ENCODE data around the gene CAMTA1. TPM values are rescaled to one million over a fixed set of nuclear protein-coding genes. Genes with fewer than 3 reads are reported as not detected.

CAMTA1 gene
- total RNA-seq, 6 donors from 2014 or later: 38.8 to 74.0 (median 46.1) TPM

DNA sequence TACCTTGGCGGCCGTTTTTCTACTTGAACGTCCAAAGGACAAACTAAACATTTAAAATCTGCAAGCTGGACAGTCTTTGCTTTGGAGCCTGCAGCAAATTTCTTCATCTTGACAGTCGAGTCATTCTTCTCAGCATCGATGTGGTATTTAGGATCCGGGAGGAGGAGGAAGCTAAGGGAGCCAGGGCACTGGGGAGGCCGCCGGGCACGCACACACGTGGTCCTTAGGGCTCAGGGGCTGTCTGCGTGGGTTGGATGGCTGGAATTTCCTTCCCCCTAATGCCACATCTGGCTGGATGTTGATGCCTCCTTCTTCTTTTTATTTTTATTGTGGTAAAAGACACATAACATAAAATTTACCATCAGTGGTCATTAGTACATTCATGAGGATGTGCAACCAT, 300.9 kb downstream of the CAMTA1 start:
- Histone ChIP-seq H3K9me3 (no peaks in the 10 kb centered on the region), H3K4me1 (no peaks in the 10 kb centered on the region), H3K27ac (no peak overlapping the region), H3K4me3 (no peak overlapping the region), H3K36me3 (no peaks in the 10 kb centered on the region), H3K27me3 (no peaks in the 10 kb centered on the region)
- DNase-seq: no peak
- 66 to 76% methylated on average over 11 of the region's 11 CpGs for WGBS, 2 donors
- TF ChIP-seq EP300 (IDR thresholded peaks at IDR 0.05) (no peak), POLR2A (IDR thresholded peaks at IDR 0.05) (no peak), POLR2AphosphoS5 (IDR thresholded peaks at IDR 0.05) (no peak), CTCF (IDR thresholded peaks at IDR 0.05) (no peak)
- no peak for ATAC-seq (ENCODE audit: low FRiP score in 2 of 2)

DNA sequence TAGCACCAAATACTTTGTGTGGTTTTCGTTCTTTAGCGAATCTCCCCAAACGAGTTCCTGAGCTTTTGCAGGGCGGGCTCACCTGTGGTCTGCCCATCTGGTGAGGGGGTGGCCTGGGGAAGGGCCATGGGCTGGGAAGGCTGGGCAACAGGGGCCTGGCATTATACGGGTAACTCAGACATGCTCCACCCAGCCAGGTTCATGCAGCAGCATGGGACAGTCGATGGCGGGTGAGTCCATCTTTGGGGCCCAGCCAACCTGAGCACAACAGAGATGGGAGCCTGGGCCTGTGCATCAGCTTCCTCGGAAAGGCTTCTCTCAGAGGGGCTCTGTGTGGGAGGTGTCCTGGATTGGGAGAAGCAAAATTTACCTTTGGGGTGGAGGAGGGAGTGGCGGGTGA, 302.6 kb downstream of the CAMTA1 start:
- no peak overlapping the region for H3K27ac ChIP-seq
- WGBS, 2 donors: 90 to 92% methylated on average over 9 of the region's 9 CpGs
- DNase-seq: no peak
- H3K9me3 ChIP-seq: no peaks in the 10 kb centered on the region
- H3K4me3 ChIP-seq: no peak overlapping the region
- H3K27me3 ChIP-seq: no peaks in the 10 kb centered on the region
- ATAC-seq (ENCODE audit: low FRiP score in 2 of 2): no peak
- TF ChIP-seq POLR2AphosphoS5 (IDR thresholded peaks at IDR 0.05): no peak
- TF ChIP-seq EP300 (IDR thresholded peaks at IDR 0.05): no peak
- TF ChIP-seq POLR2A (IDR thresholded peaks at IDR 0.05): no peak
- no peak for TF ChIP-seq CTCF (IDR thresholded peaks at IDR 0.05)
- no peaks in the 10 kb centered on the region for H3K4me1 ChIP-seq
- no peaks in the 10 kb centered on the region for H3K36me3 ChIP-seq

GRCh38 chr1:7089497-7089896, 304.2 kb downstream of the CAMTA1 start:
- TF ChIP-seq CTCF (IDR thresholded peaks at IDR 0.05) (no peak), EP300 (IDR thresholded peaks at IDR 0.05) (no peak), POLR2A (IDR thresholded peaks at IDR 0.05) (no peak), POLR2AphosphoS5 (IDR thresholded peaks at IDR 0.05) (no peak)
- DNase-seq (no peak), ATAC-seq (ENCODE audit: low FRiP score in 2 of 2) (no peak)
- Histone ChIP-seq H3K36me3 (no peaks in the 10 kb centered on the region), H3K4me3 (no peak overlapping the region), H3K9me3 (no peaks in the 10 kb centered on the region), H3K4me1 (no peaks in the 10 kb centered on the region), H3K27me3 (no peaks in the 10 kb centered on the region), H3K27ac (no peak overlapping the region)
- 41 to 58% methylated on average over 5 of the region's 5 CpGs for WGBS, 2 donors

DNA sequence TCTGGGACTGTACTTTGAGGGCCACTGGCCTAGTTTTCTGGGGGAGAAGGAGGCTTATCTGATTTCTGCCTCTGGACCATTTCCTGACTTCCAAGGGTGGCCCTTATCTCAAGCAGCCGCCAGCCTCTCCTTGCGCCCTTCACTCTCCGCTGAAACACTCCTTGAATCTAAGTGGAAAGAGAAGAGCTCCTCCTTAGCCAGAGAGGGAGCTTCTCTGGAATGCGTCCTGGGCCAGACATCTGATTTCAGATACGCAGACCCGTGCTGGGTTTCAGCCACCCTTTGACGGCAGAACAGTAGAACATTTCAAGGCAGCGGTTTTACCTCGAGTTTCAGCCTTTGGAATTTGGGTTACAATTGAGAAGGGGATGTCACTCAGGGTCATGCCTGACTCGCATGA, 308.0 kb downstream of the CAMTA1 start:
- ATAC-seq (ENCODE audit: low FRiP score in 2 of 2): no peak
- H3K9me3 ChIP-seq: no peaks in the 10 kb centered on the region
- no peaks in the 10 kb centered on the region for H3K36me3 ChIP-seq
- no peaks in the 10 kb centered on the region for H3K4me1 ChIP-seq
- TF ChIP-seq POLR2A (IDR thresholded peaks at IDR 0.05) (no peak), CTCF (IDR thresholded peaks at IDR 0.05) (no peak), EP300 (IDR thresholded peaks at IDR 0.05) (no peak), POLR2AphosphoS5 (IDR thresholded peaks at IDR 0.05) (no peak)
- no peak overlapping the region for H3K27ac ChIP-seq
- WGBS, 2 donors: 40 to 48% methylated on average over 10 of the region's 10 CpGs
- H3K4me3 ChIP-seq: no peak overlapping the region
- DNase-seq: no peak
- H3K27me3 ChIP-seq: no peaks in the 10 kb centered on the region

DNA sequence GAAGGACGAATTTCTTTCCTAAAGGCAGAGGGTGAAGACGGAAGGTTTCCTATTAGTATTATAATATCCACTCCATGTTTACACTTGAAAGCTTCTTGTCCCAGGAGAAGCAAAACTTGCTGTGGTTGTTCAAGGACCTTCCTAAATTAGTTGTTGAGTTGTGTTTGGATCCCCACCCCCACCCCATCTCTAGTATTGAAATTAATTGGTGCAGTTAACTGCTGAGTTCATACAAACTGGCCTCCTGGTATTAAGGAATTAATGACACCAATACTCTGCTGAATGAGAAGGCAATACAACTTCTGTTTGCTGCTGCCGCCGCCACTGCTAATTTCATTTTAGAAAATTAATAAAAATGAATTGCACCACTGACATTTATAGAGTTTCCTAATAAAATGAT, 308.8 kb downstream of the CAMTA1 start:
- DNase-seq (no peak), ATAC-seq (ENCODE audit: low FRiP score in 2 of 2) (no peak)
- Histone ChIP-seq H3K4me1 (no peaks in the 10 kb centered on the region), H3K4me3 (no peak overlapping the region), H3K27ac (no peak overlapping the region), H3K36me3 (no peaks in the 10 kb centered on the region), H3K27me3 (no peaks in the 10 kb centered on the region), H3K9me3 (no peaks in the 10 kb centered on the region)
- TF ChIP-seq POLR2AphosphoS5 (IDR thresholded peaks at IDR 0.05) (no peak), EP300 (IDR thresholded peaks at IDR 0.05) (no peak), CTCF (IDR thresholded peaks at IDR 0.05) (no peak), POLR2A (IDR thresholded peaks at IDR 0.05) (no peak)
- 70 to 90% methylated on average over 4 of the region's 4 CpGs for WGBS, 2 donors

Data from upper lobe of left lung (tissue), 6 donors.